Endodermal cell (in vitro differentiated cells): ENCODE data around the gene LMX1B. TPM values are rescaled to one million over a fixed set of nuclear protein-coding genes. Genes with fewer than 3 reads are reported as not detected.
"Not testable (repeated sequence)": the region's sequence is repeated elsewhere in the genome, so short reads cannot be mapped to it uniquely, and the experiment has no call there.

Experiments
- DNase-seq: peaks from one replicate; pipeline ENCODE4 v3.0.0-alpha.2; 2017
- H3K27ac ChIP-seq: 2 replicates; pipeline ENCODE4 v1.5.1; 2013; ENCODE audit warnings: mild to moderate bottlenecking, low read depth, low read length, moderate library complexity
- H3K27me3 ChIP-seq: 2 replicates; pipeline ENCODE4 v1.6.1; 2013; ENCODE audit warnings: mild to moderate bottlenecking, low read length, moderate library complexity; ENCODE audit not compliant: insufficient read depth, control insufficient read depth, poor library complexity, severe bottlenecking
- H3K36me3 ChIP-seq: 2 replicates; pipeline ENCODE4 v1.7.0; 2013; ENCODE audit warnings: mild to moderate bottlenecking, low read length, moderate library complexity; ENCODE audit not compliant: control insufficient read depth, insufficient read depth
- H3K4me1 ChIP-seq: one replicate; pipeline ENCODE4 v1.7.0; 2013; ENCODE audit warnings: low read length; ENCODE audit not compliant: control insufficient read depth, insufficient read depth
- H3K4me3 ChIP-seq: 2 replicates; pipeline ENCODE4 v1.5.1; 2013; ENCODE audit warnings: mild to moderate bottlenecking, low read length, moderate library complexity
- H3K9ac ChIP-seq: 2 replicates; pipeline ENCODE4 v1.6.1; 2013; ENCODE audit warnings: mild to moderate bottlenecking, low read length, moderate library complexity; ENCODE audit not compliant: poor library complexity, severe bottlenecking; ENCODE audit errors: extremely low read depth
- H3K9me3 ChIP-seq: 2 replicates; pipeline ENCODE4 v1.6.1; 2013; ENCODE audit warnings: mild to moderate bottlenecking, low read length, moderate library complexity; ENCODE audit not compliant: control insufficient read depth
- H3K27ac Mint-ChIP-seq: 2 replicates; pipeline ENCODE4 v1.8.0; 2020; ENCODE audit warnings: mixed read lengths
- H3K27me3 Mint-ChIP-seq: 2 replicates; pipeline ENCODE4 v1.8.0; 2021; ENCODE audit warnings: mild to moderate bottlenecking, mixed read lengths; ENCODE audit not compliant: insufficient read depth
- H3K36me3 Mint-ChIP-seq: 2 replicates; pipeline ENCODE4 v1.8.0; 2020; ENCODE audit warnings: low read depth, mixed read lengths
- H3K4me1 Mint-ChIP-seq: 2 replicates; pipeline ENCODE4 v1.8.0; 2020; ENCODE audit warnings: mixed read lengths
- H3K4me3 Mint-ChIP-seq: 2 replicates; pipeline ENCODE4 v1.8.0; 2020; ENCODE audit warnings: mild to moderate bottlenecking, moderate library complexity, mixed read lengths
- H3K9me3 Mint-ChIP-seq: 2 replicates; pipeline ENCODE4 v1.8.0; 2020; ENCODE audit warnings: mild to moderate bottlenecking, mixed read lengths
- WGBS, 2 experiments: methylation state at CpG; one replicate each; pipeline versions ENCODE4 v1.1.5 to v1.1.7; 2013; ENCODE audit warnings: missing lambda C conversion rate in 2 of 2, mixed read lengths in 1 of 2; ENCODE audit not compliant: insufficient coverage in 1 of 2, insufficient read length in 1 of 2; 5-methylcytosine and 5-hydroxymethylcytosine counted together
- total RNA-seq, 2 donors: library from RNA; stranded (reverse); fragmentation: NEBNext Ultra II Directional in 1 of 2; extraction: Animal tissue kit (Norgen Biotek cat#: 25700) in 1 of 2; gene quantifications; 2 replicates in 1 of 2; 3 replicates in 1 of 2; pipeline ENCODE4 v1.2.1, GENCODE V29; 2021
- TF ChIP-seq, protein P1 (sequence below): fragments of 200-600 bp; sonication (generic); conservative IDR thresholded peaks from 2 replicates; pipeline ENCODE4 v1.5.0; 2021; ENCODE audit warnings: antibody characterized with exemption, mild to moderate bottlenecking

LMX1B gene
- total RNA-seq, 2 donors from 2014 or later: 11.1 to 11.4 TPM

GRCh38 chr9:126652140-126652582, 38.4 kb downstream of the LMX1B start:
- Mint-ChIP-seq H3K9me3 (no peaks in the 10 kb centered on the region), H3K27me3 (peaks cover 48% of the 10 kb centered on the region), H3K4me1 (peaks cover 43% of the 10 kb centered on the region), H3K4me3 (no peak overlapping the region), H3K36me3 (no peaks in the 10 kb centered on the region), H3K27ac (peak overlapping the region; percentile 16)
- Histone ChIP-seq H3K9ac (no peak overlapping the region), H3K27ac (no peak overlapping the region), H3K9me3 (no peaks in the 10 kb centered on the region), H3K36me3 (no peaks in the 10 kb centered on the region), H3K27me3 (peaks cover 12% of the 10 kb centered on the region), H3K4me3 (no peak overlapping the region), H3K4me1 (peaks cover 32% of the 10 kb centered on the region)
- TF ChIP-seq, protein P1, sequence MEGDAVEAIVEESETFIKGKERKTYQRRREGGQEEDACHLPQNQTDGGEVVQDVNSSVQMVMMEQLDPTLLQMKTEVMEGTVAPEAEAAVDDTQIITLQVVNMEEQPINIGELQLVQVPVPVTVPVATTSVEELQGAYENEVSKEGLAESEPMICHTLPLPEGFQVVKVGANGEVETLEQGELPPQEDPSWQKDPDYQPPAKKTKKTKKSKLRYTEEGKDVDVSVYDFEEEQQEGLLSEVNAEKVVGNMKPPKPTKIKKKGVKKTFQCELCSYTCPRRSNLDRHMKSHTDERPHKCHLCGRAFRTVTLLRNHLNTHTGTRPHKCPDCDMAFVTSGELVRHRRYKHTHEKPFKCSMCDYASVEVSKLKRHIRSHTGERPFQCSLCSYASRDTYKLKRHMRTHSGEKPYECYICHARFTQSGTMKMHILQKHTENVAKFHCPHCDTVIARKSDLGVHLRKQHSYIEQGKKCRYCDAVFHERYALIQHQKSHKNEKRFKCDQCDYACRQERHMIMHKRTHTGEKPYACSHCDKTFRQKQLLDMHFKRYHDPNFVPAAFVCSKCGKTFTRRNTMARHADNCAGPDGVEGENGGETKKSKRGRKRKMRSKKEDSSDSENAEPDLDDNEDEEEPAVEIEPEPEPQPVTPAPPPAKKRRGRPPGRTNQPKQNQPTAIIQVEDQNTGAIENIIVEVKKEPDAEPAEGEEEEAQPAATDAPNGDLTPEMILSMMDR: no peak
- WGBS, 2 experiments: 18 to 30% methylated on average over 10 to 18 of the region's 18 CpGs
- DNase-seq: peak; percentile 79

DNA sequence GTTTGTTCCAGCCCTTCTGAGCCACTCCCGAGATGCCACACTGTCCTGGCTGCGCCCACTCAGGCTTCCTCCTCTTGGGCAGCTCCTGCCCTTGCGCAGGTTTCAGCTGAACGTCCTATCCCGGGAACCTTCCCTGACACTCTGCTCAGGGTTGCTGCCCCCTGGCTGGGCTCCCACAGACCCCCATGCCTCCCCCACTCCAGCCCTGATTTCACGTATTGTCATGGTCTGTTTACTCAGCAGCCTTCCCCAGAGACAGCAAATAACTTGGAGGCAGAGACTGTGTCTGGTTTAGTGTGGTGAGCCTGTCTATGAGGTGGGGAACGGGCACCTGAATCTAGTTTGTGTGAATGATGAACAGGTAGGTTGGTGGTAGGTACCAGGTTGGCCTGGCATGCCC, 40.4 kb downstream of the LMX1B start:
- H3K27ac ChIP-seq: no peak overlapping the region
- Mint-ChIP-seq H3K4me3 (peak overlapping the region; percentile 32), H3K36me3 (no peaks in the 10 kb centered on the region), H3K4me1 (peaks cover 54% of the 10 kb centered on the region), H3K27ac (no peak overlapping the region), H3K27me3 (peaks cover 35% of the 10 kb centered on the region), H3K9me3 (no peaks in the 10 kb centered on the region)
- H3K9me3 ChIP-seq: no peaks in the 10 kb centered on the region
- TF ChIP-seq, protein P1: no peak
- H3K36me3 ChIP-seq: no peaks in the 10 kb centered on the region
- H3K4me1 ChIP-seq: peaks cover 37% of the 10 kb centered on the region
- no peaks in the 10 kb centered on the region for H3K27me3 ChIP-seq
- WGBS, 2 experiments: 85 to 97% methylated on average over 7 of the region's 7 CpGs
- no peak for DNase-seq
- no peak overlapping the region for H3K9ac ChIP-seq
- H3K4me3 ChIP-seq: no peak overlapping the region

DNA sequence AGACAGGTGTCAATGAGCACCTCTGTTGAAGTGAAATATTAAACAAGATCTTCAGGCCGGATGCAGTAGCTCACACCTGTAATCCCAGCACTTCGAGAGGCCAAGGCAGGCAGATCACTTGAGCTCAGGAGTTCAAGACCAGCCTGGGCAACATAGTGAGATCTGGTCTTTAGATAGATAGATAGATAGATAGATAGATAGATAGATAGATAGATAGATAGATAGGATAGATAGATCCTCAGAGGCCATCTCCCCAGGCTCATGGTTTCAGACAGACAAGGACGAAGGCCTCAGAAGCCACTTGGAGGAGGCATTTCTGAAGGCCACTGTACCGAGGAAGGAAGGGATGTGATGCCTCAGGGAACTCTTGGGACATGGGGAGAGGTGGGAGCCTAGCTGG, 42.5 kb downstream of the LMX1B start:
- DNase-seq, H3K4me3 Mint-ChIP-seq, H3K9ac ChIP-seq, H3K27ac ChIP-seq, H3K36me3 ChIP-seq, H3K27ac Mint-ChIP-seq, H3K4me3 ChIP-seq, H3K36me3 Mint-ChIP-seq, H3K27me3 ChIP-seq, H3K9me3 ChIP-seq, H3K9me3 Mint-ChIP-seq: not testable (repeated sequence)
- H3K4me1 ChIP-seq: peaks cover 30% of the 10 kb centered on the region
- Mint-ChIP-seq H3K27me3 (peaks cover 27% of the 10 kb centered on the region), H3K4me1 (peaks cover 41% of the 10 kb centered on the region)
- 82 to 95% methylated on average over 3 to 4 of the region's 4 CpGs for WGBS, 2 experiments
